ENCODE measurements around the gene ATOH8. TPM values are rescaled to one million over a fixed set of nuclear protein-coding genes. Genes with fewer than 3 reads are reported as not detected.
"Not testable (repeated sequence)": the region's sequence is repeated elsewhere in the genome, so short reads cannot be mapped to it uniquely, and the experiment has no call there.

The ATOH8 gene
- total RNA-seq, 1 experiment from 2014 or later: 7.2 TPM

GRCh38 chr2:85826990-85827878 lies 73.4 kb downstream of the ATOH8 start:
- DNase-seq (ENCODE audit: low read depth): peak; percentile 69

GRCh38 chr2:85827879-85828569 lies 74.2 kb downstream of the ATOH8 start:
- DNase-seq (ENCODE audit: low read depth): no peak

- DNase-seq (ENCODE audit: low read depth): no peak
These were observed 74.9 kb downstream of the ATOH8 start for GRCh38 chr2:85828725-85829124.

- DNase-seq (ENCODE audit: low read depth): not testable (repeated sequence)
These were observed 75.6 kb downstream of the ATOH8 start for GRCh38 chr2:85829394-85829793.

GRCh38 chr2:85830645-85831044 lies 76.9 kb downstream of the ATOH8 start:
- peak; percentile 31 for DNase-seq (ENCODE audit: low read depth)

- peak; percentile 32 for DNase-seq (ENCODE audit: low read depth)
These were observed 77.9 kb downstream of the ATOH8 start for GRCh38 chr2:85831735-85832134.

- peak; percentile 28 for DNase-seq (ENCODE audit: low read depth)
These were observed 80.7 kb downstream of the ATOH8 start for GRCh38 chr2:85834466-85834865.

Other genes starting within 250 kb of the ATOH8 start
- 52.0 and 61.4 TPM in 2 replicates for gene MAT2A, start 214.8 kb upstream of the ATOH8 start, total RNA-seq (2014; rRNA removed; shearing (Covaris generic))
- 52.4 and 59.3 TPM in 2 replicates for gene GGCX, start 192.5 kb upstream of the ATOH8 start, total RNA-seq (2014; rRNA removed; shearing (Covaris generic))
- 25.0 and 27.6 TPM in 2 replicates for gene VAMP8, start 176.4 kb upstream of the ATOH8 start, total RNA-seq (2014; rRNA removed; shearing (Covaris generic))
- gene VAMP5, start 169.6 kb upstream of the ATOH8 start, total RNA-seq (2014; rRNA removed; shearing (Covaris generic)): 25.7 and 33.6 TPM in 2 replicates
- 359 and 388 TPM in 2 replicates for gene RNF181, start 158.2 kb upstream of the ATOH8 start, total RNA-seq (2014; rRNA removed; shearing (Covaris generic))
- gene TMEM150A, start 151.3 kb upstream of the ATOH8 start, total RNA-seq (2014; rRNA removed; shearing (Covaris generic)): 5.5 and 6.2 TPM in 2 replicates
- gene C2orf68, start 141.9 kb upstream of the ATOH8 start, total RNA-seq (2014; rRNA removed; shearing (Covaris generic)): 20.0 and 27.9 TPM in 2 replicates
- 76.4 and 77.8 TPM in 2 replicates for gene USP39, start 137.8 kb upstream of the ATOH8 start, total RNA-seq (2014; rRNA removed; shearing (Covaris generic))
- not detected in 2 replicates for gene SFTPB, start 85.8 kb upstream of the ATOH8 start, total RNA-seq (2014; rRNA removed; shearing (Covaris generic))
- not detected in 2 replicates for gene GNLY, start 59.6 kb upstream of the ATOH8 start, total RNA-seq (2014; rRNA removed; shearing (Covaris generic))
- 83.2 and 98.5 TPM in 2 replicates for gene ST3GAL5, start 135.0 kb downstream of the ATOH8 start, total RNA-seq (2014; rRNA removed; shearing (Covaris generic))

All from RPMI7951 (cell line).